HG02588 (cell line): Measurements from ENCODE around the gene RNF149.
"Not testable (repeated sequence)": the region's sequence is repeated elsewhere in the genome, so short reads cannot be mapped to it uniquely, and the experiment has no call there.

ENCODE experiments used
- ATAC-seq: cut with Tn5 transposase; IDR thresholded peaks from one replicate; pipeline ENCODE4 v1.9.1; 2021; ENCODE audit warnings: mild to moderate bottlenecking, moderate library complexity; ENCODE audit not compliant: unreplicated experiment

RNF149 gene

DNA sequence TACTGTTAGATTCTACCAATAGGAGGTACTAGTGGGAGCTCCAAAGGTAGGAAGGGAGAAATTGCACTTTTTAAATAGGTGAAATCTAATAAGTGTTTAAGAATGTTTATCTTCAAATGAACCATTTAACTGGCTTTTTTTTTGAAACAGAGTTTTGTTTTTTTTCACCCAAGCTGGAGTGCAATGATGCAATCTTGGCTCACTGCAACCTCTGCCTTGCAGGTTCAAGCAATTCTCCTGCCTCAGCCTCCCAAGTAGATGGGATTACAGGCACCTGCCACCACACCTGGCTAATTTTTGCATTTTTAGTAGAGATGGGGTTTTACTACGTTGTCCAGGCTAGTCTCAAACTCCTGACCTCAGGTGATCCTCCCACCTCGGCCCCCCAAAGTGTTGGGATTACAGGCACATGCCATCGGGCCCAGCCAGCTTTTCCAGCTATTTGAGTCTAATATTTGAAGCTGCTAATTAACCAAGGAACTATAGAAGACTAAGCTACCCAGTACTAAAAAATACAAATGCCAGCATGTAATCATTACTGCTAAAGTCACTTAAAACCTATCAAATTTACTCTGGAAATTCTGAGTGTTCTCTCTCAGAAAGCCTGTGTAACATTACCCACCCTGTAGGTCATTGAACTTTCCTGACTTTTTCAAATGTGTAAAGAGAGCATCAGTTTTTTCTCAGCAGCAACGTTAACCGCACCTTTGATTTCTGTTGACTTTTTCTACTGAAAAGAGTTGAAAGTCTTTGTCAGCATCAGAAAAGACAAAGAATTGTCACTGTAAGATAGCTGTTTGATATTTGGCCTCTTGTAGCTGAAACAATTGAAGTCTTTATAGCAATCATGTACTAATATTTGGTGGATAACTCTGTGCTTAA, 24.6 kb upstream of the RNF149 start:
- ATAC-seq: no peak

DNA sequence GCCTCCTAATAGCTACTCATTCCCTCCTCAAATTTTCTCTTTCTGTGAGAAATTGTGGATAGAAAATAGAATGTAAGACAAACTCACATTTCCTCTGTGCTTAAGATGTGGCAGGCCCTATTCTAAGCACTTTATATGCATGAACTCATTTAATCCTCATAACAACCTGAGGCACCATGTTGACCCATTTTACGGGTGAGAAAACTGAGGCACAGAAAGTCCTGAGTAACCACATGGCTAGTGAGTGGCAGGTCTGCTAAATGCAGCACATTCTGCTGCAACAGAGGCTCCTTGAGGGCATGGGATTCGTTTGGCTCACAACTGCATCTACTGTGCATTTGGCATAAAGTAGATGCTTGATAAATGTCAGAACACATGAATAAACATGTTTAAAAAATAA, 22.7 kb upstream of the RNF149 start:
- no peak for ATAC-seq

DNA sequence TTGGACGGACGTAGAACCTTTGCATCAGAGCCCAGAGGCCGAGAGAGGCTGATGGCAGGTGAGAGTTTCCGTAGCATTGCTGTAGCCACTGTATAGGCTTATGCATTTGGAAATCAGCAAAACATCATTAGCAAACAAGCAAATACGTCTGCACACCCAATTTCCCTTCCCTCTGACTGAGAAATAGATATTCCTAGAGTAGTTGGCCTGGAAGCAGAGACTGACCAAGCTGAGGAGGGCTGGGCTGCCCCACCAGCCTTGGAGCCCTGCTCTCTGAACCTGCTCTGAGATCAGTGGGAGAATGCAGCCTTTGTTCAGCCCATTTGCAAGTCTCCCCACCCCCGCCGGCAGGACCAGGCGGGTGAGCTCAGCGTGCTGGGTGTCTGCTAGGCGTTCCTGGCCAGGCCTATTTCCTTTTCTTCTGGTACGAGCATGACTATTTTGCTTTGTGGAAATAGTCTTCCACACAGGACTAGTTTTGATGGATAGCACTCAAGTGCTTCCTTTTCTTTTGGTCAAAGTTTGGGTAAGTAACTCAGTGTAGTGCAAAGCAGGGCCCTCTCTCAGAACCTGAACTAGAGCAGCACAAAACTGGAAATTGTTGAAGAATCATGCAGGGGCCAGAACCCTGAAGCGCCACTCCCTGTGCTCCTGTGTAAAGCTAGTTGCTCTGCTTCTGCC, 21.9 kb upstream of the RNF149 start:
- ATAC-seq: no peak

DNA sequence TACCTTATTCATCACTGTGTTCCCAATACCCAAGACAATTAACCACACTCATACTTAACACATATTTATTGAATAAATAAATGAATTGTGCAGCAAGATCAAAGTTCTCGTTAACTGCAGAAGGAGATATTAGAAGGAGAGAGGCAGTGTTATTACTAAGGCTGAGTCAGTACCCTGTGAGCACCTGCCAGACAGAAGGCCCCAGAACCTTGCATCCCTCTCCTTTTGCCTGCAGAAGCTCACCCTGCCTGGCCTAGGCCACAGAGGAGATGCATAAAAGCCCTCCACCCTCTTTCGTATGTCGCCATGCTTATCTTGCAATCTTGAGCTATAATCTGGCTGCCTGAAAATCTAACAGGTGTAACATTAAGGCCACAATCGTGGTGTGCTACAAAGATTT, 20.5 kb upstream of the RNF149 start:
- ATAC-seq: no peak

DNA sequence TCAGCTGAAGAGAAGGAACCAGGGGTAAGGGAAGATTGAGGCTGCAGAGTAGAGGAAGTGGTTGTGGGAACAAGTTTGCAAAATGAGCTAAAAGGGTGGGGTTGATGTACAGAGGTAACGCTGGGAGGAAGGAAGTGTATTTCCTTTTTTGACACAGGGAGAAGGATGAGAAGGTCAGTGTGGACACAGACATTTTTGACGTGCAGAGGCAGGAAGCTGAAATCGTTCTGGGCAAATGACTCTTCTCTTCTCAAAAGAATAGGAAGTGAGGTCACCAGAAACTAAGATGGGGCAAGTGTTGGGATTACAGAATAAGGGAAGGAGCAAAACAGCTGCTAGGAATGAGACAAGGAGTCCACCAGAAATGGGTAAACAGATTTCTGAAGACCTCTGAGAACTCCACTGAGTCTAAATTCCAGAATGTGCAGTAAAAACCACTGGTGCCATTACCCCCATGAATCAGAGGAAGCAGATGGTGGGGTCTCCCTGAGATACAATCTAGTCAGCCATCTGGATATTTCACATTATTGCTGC, 20.0 kb upstream of the RNF149 start:
- no peak for ATAC-seq

DNA sequence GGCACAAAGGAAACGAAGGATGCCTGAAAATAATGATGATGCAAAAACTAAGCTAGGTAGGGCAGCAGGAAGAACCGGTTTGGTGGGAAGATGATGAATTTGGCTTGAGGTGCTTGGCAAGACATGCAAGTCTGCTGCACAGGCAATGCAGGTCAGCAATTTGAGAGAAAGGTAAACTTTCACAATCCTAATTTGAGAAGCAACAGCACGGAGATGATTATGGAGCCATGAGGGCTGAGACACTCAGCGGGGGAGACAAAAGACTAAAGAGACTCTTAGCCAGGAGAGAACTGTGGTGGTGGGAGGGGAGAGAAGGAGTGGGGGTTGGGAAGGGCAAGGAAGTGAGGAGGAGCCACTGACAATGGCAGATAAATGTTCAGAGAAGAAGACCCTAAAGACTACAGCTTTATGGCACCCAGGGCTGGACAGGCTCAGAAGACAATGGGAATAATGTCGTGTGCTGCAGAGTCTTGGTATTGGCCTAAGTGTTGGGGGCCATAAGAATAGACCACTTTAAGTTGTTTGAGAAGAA, 19.4 kb upstream of the RNF149 start:
- ATAC-seq: no peak

DNA sequence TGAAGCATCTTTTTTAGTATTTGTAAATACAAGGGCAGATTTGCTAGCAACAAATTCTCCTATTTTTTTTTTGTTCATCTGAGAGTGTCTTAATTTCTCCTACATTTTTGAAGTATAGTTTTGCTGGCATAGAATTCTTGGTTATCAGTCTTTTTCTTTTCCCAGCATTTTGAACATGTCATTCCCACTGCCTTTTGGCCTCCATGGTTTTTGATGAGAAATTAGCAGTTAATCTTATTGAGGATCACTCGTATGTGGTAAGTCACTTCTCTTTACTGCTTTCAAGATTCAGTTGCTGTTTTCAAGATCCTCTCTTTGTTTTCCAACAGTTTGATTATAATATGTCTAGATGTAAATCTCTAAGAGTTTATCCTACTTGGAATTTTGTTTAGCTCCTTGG, 16.9 kb upstream of the RNF149 start:
- ATAC-seq: no peak

DNA sequence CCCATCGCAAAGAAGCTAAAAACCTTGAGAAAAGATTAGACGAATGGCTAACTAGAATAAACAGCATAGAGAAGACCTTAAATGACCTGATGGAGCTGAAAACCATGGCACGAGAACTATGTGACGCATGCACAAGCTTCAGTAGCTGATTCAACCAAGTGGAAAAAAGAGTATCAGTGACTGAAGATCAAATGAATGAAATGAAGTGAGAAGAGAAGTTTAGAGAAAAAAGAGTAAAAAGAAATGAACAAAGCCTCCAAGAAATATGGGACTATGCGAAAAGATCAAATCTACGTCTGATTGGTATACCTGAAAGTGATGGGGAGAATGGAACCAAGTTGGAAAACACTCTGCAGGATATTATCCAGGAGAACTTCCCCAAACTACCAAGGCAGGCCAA, 8.1 kb upstream of the RNF149 start:
- ATAC-seq: not testable (repeated sequence)

DNA sequence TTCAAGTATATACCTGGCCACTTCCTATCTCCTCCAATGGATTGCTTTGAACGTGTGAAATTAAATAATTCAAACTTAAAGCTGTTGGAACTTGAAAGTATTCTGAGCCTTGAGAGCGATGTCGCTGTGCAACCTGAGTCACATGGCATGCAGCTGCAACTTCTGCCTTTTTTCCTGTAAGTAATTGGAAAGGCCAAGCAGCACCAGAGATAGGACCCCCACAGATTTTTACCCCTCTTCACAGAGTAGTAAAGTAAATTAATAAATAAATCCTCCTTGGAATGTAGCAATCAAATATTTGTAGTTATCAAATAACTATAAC, 3.2 kb upstream of the RNF149 start:
- ATAC-seq: no peak

DNA sequence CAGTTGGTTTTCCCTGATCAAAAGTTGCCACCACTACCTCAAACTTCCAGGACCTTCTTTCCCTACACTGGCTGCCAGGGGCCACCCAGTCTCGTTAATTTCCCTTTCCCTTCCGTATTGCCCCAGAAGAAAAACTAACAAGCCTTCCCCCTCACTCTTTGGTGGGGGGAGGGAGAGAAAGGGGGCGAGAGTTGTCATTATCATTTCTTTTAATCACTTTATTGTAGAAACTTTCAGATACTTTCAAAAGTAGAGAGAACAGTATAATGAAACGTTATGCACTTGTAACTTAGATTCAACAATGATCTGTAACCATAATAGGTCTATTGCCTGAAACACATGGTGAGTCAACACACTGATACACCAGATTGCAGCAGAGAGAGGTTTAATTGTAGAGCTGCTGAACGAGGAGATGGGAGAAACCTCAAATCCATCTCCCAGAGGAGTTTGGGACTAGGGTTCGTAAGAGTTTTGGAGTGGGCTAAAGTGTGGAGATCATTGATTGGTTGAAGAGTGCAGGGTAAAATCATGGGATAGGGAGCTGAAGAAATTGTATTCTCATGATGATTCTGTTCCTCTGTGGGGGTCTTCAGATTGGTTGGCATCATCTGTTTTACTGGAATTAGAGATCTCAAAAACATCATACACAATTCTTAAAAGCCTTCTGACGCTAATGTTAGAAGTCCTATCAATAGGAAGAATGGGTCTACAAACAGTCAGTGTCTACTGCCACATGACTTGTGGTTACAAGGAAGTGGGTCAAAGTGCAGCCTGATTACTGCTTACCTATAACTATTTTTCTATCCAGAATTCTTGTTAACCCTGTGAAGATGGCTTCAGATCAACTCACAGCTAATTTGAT, 2.6 kb upstream of the RNF149 start:
- no peak for ATAC-seq

DNA sequence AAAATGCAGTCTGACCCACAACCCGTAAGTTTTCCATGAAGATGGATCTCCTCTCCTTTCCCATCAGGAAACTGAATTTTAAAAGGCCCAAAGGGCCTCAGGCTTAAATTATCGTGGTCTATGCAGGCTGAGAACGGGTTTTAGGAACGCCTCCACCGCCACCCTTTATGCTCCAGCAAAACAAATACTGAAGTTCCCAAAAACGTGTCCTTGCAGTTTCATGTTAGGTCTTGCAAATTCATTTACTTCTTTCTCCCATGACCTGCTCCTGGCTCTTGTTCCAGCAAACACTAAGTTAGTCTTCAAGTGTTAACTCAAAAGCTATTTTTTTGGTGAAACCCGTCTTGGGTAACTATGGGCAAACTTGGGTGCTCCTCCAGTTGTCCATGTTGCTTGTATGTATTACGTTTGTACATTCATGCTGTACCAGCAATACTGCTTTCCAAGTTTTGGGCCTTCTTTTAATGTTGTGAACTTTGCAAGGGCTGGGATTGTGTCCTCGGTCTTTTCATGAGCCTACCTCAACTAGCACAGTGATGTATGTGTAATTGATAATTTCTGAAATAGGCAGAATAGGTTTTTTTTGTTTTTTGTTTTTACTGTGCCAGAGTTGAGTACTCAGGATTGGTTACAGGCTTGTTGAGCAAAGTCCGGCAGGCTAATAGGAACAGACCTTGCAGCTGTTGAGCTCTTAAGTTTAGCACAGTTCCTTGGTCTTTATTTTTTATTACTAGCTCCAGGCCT, 1.8 kb upstream of the RNF149 start:
- no peak for ATAC-seq

DNA sequence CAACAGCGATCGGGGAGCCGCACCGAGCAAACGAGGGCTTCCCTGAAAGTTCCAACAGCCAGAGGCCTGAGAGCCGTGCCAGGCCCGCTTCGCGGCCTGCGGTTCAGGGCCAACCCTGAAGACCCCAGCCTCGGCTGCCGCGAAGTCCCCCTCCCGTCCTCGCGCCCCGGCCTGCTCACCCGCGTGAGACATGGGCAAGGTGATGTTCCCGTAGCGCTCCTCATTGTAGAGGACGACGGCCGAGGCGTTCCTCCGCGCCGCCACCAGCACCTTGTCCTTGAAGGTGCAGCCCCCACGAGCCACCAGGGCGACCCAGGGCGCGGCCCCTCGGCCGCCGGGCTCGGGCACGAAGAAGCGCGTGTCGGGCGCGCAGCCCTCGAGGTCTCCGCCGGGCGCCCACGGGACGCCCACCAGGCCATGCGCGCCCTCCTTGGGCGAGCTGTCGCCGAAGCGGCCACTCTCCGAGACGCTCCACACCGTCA, 510 bp downstream of the RNF149 start:
- peak; percentile 16 for ATAC-seq

DNA sequence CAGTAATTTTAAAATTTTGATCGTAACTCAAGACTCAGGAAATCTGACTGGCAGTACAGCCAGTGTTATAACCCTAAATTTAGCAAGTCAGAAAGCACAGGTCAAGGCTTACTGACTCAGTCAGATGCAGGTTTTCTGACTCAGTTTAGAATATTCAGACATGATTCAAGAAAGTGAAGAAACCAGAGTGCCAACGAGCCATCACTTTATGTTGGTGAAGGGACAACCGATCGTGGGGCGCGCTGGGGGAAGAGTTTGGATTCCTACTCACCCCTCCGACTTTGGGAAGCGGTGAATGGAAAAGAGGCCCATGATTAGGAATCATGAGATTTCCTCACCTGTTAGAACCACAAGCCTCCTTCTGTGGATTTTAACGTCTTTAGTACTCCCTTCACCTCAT, 998 bp downstream of the RNF149 start:
- no peak for ATAC-seq

DNA sequence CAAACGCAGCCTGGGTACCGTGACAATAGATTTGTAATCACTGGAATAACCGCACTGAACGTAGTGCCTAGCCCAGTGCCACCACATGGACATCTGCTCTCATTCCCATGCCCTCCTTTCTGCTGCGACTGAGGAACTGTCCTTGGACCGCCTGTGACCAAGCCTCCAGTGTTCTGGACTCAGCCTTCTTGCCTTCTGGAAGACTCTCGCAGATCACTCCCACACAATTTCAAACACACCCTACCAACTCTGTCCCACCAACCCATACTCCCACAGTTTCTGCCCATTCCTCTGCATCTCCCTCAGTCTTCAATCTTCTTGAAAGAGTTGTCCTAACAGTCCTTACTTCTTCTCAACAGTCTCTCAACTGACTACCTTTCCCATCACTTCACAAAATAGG, 2.1 kb downstream of the RNF149 start:
- peak; percentile 2 for ATAC-seq

DNA sequence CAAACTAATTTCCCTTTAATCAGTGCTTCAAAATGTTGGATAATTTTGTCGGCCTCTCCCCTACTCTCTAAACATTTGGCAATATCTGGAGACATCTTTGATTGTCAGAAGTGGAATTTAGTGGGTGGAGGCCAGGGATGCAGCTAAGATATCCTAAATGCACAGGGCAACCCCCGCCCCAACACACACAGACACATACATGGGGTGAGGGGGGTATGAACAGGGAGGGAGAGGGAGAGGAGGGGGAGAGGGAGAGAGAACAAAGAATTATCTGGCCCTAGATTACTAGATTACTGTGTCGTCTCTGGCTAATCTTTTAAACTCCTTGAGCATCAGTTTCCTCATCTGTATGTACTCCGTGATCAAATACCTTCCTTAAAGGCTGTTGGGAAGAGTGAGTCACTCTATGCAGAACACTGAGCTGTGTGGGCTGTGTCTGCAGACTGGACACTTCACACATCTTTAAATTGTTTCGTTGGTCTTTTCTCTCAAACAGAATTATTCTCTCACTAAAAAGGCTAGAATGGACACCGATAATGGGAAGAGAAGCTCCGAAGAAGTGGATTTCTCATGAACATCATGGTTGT, 2.9 kb downstream of the RNF149 start:
- ATAC-seq: no peak

DNA sequence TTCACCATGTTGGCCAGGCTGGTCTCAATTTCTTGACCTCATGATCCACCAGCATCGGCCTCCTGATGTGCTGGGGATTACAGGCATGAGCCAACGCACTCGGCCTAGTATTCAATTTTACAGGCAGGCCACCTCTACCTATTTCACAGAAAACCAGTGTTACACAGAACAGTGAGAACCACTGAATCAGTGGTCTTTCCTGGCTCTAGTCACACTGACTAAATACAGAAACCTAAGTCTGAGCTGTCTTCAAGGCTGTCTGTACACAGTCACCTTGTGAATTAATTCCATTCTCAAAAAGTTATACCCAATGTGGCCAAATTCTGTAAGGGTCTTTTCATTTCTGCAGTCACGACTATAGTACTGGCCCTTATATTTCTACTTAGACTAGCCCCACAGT, 3.5 kb downstream of the RNF149 start:
- ATAC-seq: no peak

DNA sequence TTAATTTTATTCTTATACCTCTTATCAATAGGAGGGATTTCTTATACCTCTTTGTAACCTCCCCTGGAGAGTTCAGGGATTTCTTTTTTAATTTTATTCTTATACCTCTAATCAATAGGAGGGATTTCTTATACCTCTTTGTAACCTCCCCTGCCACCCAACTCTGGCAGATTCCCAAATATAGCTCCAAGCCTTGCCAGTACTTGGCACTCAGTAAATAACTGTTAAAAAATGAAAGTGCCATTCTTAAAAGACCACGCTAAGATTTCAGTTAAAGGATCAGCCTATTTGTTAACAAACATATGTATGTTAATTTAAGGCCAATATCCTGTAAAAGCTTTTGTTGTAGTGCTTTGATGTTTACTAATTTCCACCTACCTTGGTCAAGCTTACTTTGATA, 4.8 kb downstream of the RNF149 start:
- no peak for ATAC-seq

DNA sequence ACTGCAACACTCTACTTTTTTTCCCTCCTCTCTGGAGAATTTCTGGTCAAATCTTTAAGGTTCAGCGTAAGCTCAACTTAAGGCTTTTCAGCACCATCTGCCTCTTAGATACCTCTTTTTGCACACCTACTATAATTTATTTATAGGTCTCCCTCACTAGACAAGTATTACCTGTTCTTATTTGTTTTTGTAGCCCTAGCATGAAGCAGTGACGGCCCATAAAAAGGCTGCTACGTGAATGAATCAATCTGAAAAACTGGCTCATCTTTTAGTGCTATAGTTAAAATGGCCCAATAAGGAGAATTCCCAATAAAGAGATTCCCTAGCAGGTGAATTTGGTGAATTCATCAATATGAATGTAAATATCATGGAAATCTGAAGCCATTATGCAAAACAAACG, 6.5 kb downstream of the RNF149 start:
- no peak for ATAC-seq

DNA sequence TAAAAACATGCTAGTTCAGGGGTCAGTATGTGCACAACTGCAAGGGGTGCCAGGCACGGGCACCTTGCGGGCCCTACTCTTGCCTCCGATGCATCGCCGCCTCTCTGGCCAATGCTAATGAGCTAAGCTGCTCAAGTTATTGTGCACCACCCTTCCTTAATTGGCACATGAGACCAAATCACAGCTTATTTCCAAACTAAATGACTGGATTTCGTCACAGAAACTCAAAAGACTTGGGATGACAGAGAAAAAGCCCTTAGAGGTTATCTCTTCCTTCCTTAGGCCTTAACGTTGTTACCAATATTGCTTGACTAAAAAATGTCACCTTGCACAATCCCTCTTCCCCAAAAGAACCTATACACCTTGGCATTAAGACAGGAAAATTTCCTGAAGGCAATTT, 7.7 kb downstream of the RNF149 start:
- no peak for ATAC-seq

DNA sequence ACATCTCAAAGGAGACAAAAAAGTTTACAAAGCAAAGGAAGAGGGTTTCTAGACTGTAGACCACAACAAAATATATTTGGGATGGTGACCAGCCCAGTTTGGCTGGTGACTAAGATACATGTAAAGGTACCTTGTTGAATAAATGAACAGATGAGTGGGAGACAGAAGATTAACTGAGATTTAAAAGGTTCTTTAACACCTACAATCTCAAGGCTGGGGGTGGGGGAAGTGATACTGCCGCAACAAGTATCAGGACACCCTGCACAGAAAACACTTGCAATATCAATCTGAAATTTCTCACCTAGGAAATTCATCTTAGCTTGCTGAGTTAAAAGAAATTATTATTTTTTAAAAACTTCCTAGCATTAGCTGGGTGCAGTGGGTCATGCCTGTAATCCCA, 8.3 kb downstream of the RNF149 start:
- ATAC-seq: no peak
